Left ventricle myocardium superior (tissue), 1 donor: ENCODE results near the gene XYLT1. TPM values are rescaled to one million over a fixed set of nuclear protein-coding genes. Genes with fewer than 3 reads are reported as not detected.
"Not testable (repeated sequence)": the region's sequence is repeated elsewhere in the genome, so short reads cannot be mapped to it uniquely, and the experiment has no call there.

Experiments
- ATAC-seq: fragments of 200-7000 bp; cut with Tn5 transposase; one replicate; pipeline ENCODE4 v1.9.1; 2020; ENCODE audit warnings: mild to moderate bottlenecking, moderate library complexity
- DNase-seq: peaks from one replicate; pipeline ENCODE4 v3.0.0-alpha.2; 2020
- intact Hi-C: fragments of 100-400 bp; cut with micrococcal nuclease; formaldehyde crosslinking; loops from one replicate; pipeline ENCODE4 v1.11.0; 2022
- total RNA-seq: library from RNA; stranded (reverse); fragmentation: NEBNext Ultra II Directional; extraction: Animal tissue kit (Norgen Biotek cat#: 25700); gene quantifications from one replicate; pipeline ENCODE4 v1.2.1, GENCODE V29; 2021
- donor health status: DM: no; HTN: yes; CAD: no; lungs with severe emphysema.

Gene XYLT1
- total RNA-seq, 1 donor from 2014 or later = 1.6 TPM

DNA sequence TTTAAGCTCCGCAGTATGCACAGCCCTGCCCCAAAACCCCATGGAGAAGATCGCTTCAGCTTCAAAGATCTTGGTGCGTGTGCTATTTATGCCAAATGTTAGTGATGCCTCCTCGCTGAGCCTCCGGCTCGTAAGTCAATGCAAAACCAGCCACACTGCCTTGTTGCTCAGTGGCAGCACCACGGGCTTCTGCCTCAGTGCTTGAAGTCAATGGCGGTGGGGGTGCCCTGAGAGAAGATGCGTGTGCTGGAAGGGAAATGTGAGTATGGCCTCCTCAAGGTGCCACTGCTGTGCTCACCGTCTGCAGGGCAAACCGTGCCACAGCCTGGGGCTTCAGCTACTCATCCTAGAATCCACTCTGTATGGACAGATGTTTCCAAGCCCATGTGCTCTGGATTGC, 121.9 kb downstream of the XYLT1 start:
- intact Hi-C loops = no loop called here
- DNase-seq (no peak), ATAC-seq (no peak)

DNA sequence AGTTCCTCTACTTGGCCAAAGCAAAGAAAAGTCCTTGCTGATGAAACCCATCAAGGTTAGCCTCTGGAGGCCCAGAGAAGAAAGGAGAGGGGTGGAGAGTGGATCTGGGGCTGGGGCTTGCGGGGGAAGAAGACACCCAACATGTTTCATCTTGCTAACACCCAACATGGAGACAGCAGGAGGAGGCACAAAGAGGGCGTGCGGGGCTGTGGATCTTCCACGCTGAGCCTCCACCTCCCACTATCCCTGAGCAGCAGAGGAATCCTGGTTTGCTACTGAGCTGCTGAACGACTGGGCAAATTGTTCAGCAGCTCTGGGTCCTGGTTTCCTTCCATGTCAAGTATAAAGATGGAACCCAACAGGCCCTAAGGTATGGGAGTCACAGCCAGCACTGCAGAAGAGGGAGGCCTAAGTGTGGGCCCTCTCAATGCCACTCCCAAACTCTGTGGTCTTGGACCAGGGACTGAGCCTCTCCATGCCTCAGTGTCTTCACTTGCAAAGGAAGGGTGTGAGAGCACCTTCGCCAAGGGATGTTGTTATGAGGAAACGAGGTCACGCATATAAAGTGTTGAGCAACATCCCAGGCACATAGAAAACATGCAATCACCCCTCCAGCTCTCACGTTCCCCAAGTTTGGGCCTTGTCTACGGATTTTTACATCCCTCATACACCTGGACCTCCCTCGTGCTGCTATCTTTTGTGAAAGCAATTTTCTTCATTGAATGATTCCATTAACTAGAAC, 122.5 kb downstream of the XYLT1 start:
- ATAC-seq (no peak), DNase-seq (no peak)
- intact Hi-C loops = no loop called here

DNA sequence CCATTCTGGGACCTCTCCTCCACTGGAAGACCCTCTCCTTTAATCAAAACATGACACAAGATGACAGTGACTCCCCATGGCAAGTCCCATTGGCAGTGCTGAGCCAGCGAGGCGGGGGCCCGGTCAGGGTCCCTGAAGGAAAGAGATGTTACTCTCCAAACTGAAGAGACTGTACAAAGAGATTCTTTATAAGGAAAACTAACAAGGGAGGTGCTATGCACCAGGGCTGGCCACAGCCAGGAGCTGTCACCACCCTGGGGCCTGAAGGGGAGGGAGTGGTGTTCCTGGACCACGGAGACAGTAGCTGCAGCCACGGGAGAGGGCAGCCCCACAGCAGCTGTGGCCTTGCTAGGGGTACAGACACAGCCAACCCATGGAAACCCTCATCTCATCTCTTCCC, 123.1 kb downstream of the XYLT1 start:
- ATAC-seq (peak; percentile 90), DNase-seq (peak; percentile 78)
- intact Hi-C loops = no loop called here

DNA sequence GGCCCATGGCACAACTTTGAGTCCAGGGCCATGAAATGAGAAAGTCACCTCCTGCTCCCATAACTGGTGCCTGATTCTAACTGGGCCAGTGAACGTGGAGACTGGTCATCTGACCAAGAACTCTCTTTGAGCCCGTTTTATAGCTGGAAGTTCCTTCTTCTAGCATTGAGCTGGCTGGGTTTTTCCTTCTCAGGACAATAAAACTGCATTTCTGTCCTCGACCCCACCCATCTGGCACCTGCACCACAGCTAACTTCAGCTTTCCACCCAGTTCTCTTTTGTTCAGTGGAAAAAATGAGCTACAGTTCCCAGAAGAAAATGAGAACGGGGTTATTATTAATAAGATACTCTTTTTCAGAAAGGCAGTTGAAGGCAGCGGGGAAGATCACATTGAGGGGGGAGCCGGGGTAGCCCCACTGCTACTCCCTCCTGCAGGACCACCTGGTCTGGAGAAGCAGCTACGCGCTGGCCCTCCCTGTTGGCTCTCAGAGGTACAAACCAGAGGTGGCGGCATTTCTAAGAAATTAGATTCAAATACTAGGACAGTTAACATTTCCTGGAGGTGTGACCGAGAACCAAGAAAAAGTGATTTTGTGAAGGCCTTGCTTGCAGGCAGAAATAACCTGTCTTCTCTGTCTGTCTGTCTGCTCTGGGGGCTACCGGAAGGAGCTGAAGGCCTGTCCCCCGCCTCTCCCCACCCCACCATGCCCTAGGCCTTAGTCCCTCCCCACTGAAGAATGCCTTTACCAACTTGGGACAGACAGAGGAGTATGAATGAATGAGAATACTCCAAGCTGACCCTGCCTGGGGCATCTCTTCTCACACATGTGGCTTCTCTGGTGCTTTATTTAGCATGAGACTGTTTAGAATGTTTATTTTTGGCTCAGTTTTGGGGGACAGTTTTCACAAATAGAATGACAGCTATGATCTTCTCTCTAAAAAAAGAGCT, 123.9 kb downstream of the XYLT1 start:
- ATAC-seq = peak; percentile 65
- no peak for DNase-seq
- intact Hi-C loops = no loop called here

DNA sequence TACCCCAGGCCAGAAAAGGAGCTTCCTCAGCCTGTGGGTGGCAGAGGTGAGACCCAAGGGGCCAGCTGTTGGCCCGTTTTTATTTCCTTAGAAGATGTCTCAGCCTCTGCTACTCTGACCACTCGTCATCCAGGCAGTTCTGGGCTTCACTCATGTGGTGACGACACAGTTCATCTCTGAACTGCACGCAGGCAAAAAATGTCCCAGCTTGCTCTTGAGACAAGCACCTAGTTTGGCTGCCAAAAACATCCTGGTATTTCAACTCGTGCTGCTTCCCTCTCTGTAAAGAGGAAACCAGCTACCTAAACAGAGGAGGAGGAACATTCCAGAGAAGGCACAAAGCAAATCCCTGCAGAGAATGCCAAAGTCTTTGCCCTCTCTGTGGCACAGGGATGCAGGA, 125.7 kb downstream of the XYLT1 start:
- intact Hi-C loops = no loop called here
- ATAC-seq (peak; percentile 74), DNase-seq (peak; percentile 61)

DNA sequence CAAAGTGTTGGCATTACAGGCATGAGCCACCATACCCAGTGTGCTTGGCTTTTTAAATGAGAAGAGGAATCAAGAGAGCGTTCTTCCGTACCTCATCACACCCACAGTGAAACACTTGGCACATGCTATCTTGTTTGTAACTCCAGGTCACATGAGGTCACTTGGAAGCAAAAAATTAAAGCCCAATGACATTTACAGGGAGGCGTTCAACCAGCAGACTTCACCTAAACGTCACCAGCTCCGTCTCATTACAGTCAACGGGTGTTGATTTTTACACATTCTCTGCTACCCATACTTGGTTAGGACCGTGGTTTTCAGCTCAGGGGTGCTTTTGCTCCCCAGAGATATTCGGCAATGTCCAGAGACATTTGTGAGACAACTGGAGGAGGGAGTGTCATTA, 127.0 kb downstream of the XYLT1 start:
- DNase-seq (no peak), ATAC-seq (peak; percentile 12)
- intact Hi-C loops = no loop called here

DNA sequence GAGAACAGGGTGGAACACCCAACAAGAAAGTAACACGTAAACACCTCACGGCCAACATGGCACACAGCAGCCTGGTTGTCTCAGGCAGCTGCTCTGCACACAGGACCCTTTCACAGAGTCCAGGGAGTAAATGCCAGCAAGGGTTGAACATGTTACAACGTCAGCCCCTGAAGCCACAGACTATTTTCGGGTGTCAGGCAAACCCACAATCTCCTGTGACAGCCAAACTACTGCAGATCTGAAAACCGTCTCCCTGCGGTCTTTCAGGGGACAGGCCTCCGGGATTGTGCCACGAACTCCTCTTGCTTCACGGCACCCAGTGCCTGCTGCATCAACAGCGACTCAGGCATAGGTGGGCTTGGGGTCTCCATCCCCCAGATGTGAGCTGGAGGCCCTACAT, 127.7 kb downstream of the XYLT1 start:
- intact Hi-C loops = no loop called here
- DNase-seq (no peak), ATAC-seq (no peak)

DNA sequence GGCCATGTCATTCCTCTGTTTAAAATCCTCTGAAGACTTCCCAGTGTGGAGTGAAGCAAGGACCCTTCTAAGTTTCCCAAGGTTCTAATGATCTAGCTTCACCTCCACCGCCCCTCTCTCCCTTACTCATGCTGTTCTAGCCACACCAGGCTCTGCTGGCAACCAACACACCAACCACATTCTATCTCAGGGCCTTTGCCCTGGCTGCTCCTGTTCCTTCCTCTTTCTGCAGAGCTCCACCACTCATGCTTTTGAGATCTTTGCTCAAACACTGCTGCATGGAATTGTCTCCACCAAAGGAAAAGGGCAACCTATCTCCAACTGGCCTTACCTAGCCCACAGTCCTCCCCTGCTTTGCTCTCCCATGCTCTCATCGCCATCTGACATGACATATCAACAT, 128.7 kb downstream of the XYLT1 start:
- intact Hi-C loops = no loop called here
- no peak for DNase-seq
- ATAC-seq = no peak

DNA sequence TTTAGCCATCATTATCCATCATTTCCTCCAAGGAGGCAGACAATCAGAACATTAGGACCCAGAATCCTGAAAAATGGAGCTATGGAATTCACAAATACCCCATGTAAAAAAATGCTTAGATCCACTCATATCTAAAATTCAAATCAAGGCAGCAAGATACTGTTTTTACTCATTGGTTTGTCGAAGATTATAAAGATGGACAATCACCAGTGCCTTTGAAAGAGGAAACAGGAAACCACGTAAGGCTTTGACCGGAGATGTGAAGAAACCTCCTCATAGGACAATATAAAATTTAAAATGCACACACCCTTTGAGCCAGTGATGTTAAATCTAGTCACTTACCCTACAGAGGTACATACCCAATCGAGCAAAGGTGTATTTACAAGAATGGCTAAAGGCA, 130.0 kb downstream of the XYLT1 start:
- DNase-seq (no peak), ATAC-seq (no peak)
- intact Hi-C loops = no loop called here

DNA sequence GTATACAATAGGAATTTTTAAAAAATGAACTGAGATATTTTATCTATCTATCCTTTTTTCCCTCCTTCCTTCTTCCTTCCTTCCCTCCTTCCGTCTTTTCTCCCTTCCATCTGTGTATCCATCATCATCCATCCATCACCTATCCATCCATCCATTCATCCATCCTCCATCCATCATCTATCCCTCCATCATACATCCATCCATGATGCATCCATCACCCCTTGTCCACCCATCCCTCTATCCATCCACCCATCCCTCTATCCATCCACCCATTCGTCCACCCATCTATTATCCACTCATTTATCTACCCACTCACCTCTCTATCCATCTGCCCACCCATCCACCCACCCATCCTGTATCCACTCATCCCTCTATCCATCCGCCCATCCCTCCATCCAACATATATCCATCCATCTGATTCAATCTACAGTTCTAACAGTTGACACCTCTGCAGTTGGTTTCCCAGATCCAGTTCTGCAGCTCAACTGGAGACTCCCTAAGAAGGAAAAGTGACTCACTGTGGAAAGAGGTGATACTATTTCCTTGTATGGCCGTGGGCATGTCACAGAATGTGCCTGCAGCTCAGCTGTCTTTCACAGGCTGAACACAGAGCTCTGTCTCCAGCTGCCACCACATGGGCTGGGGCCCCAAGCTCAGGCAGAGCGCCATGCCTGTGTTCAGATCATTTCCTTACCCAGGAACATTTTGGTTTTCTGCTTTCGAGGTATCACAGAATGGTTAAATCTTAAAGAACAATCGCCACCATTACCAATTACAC, 130.8 kb downstream of the XYLT1 start:
- ATAC-seq = peak; percentile 45
- intact Hi-C loops = no loop called here
- no peak for DNase-seq

DNA sequence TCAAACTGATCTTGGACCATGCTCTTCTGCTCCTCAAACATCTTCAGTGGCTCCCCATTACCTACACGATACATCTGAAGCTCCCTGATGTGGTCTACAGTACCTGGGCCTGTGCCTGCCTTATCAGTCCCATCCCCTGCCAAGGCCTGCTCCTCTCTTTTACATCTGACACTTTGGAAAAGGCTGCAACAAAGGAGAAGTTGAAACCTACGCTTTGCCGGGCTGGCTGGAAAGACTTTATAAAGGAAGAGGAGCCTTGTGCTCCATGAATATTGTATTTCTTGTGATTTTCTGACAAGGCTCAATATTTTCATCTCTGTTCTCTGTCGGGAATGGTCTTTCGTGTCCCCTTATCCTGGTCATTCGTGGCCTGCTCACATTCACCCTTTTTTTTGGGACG, 132.5 kb downstream of the XYLT1 start:
- intact Hi-C loops = no loop called here
- DNase-seq (no peak), ATAC-seq (no peak)

DNA sequence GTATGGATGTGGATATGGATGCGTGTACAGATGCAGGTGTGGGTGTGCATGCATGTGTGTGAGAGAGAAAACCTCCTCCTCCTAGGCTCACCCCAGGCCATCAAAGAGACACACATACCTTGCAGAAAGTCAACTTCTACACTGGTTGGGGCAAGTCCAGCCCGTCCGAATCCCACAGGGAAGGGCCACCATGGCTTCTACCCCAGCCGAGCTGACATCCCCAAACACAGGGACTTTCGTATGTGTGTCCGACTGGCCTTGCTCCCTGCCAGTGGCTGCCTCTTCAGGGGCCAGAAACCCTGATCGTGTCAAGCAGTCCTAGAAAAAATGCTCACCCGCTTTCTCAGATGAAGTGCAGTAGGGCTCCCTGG, 134.2 kb downstream of the XYLT1 start:
- DNase-seq = no peak
- no peak for ATAC-seq
- intact Hi-C loops = no loop called here

DNA sequence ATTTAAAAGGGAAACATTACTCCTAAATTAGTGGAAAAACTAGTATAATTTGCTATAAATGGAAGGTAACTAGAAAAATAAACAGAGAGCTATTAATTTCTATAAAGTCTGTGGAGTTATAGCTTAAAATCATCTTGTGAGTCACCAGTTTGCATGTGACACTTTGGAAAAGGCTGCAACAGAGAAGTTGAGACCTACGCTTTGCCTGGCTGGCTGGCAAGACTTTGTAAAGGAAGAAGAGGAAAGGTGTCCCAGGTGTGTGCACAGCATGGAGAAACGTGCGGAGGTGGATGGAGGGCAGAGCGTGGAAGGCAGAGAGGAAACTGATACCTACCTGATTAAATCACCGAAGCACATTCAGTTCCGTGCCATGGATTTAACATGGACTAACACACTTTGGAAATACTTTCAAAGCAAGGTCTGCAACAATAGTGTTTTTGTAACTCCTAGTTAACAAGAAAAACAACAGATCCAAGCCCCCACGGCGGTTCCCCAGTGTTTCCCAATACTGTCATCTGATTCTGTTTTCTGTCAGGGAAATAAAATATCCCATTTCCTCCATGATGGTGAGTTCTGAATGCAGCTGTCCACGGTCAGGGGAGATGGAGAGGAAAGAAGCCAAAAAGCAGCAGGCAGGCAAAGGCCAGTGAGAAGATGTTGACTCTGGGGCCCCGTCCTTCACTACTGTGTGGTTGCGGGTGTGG, 134.8 kb downstream of the XYLT1 start:
- ATAC-seq = no peak
- no peak for DNase-seq
- intact Hi-C loops = no loop called here

DNA sequence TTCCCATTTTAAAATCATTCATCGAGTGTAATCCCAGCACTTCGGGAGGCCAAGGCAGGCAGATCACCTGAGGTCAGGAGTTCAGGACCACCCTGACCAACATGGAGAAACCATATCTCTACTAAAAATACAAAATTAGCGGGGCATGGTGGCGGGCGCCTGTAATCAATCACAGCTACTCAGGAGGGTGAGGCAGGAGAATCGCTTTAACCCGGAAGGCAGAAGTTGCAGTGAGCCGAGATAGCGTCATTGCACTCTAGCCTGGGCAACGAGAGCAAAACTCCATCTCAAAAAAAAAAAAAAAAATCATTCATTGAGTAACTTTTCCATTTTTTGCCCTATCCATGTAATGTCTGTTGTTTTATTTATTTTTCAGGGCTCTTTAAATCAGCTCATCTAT, 135.4 kb downstream of the XYLT1 start:
- ATAC-seq, DNase-seq, intact Hi-C loops: not testable (repeated sequence)

DNA sequence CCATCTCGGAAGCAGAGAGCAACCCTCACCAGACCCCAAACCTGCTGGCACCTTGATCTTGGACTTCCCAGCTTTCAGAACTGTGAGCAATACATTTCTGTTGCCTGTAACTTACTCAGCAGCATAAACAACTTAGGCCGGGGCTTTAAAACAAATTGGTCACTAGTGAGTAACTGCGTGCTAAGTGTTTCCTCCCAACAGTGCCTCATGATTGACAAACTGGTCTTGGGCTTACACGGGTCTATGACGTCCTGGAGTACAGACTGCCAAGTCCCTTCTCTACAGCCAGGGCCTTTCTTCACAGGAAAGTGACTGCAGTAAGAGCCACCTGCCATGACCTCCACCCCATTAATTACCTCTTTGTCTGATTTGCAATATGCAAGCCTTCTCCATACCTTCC, 136.7 kb downstream of the XYLT1 start:
- peak; percentile 55 for ATAC-seq
- intact Hi-C loops = no loop called here
- DNase-seq = no peak

DNA sequence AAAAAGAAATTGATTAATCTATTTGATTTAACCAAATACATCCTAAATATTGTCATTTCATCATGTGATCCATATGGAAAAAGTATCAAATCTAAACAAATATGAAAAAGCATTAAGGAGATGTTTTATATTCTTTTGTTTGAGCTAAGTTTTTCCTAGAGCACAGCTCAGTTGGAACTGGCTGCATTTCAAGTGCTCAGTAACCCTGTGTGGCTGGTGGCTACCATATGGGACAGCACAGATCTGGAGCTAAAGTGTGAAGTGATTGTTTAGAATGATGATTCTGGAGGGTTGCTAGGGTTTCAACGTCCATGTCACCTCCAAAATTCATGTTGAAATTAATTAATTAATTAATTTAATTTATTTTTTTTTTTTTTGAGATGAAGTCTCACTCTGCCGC, 137.5 kb downstream of the XYLT1 start:
- ATAC-seq (no peak), DNase-seq (no peak)
- intact Hi-C loops = no loop called here

DNA sequence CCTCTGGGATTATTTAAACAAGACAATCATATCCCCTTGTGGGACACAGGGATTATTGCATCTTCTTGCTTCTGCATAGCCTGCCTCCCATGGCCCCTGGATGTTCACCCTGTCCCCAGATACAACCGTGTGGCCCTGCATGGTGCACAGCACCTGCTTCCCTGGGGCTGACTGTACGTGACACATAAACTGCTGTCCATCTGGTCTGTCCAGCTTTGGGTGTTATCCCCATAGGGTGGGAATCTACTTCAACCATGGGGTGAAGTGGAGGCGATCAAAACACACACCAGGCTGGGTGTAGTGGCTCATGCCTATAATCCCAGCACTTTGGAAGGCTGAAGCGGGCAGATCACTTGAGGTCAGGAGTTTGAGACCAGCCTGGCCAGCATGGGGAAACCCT, 138.8 kb downstream of the XYLT1 start:
- intact Hi-C loops = no loop called here
- DNase-seq (no peak), ATAC-seq (no peak)

DNA sequence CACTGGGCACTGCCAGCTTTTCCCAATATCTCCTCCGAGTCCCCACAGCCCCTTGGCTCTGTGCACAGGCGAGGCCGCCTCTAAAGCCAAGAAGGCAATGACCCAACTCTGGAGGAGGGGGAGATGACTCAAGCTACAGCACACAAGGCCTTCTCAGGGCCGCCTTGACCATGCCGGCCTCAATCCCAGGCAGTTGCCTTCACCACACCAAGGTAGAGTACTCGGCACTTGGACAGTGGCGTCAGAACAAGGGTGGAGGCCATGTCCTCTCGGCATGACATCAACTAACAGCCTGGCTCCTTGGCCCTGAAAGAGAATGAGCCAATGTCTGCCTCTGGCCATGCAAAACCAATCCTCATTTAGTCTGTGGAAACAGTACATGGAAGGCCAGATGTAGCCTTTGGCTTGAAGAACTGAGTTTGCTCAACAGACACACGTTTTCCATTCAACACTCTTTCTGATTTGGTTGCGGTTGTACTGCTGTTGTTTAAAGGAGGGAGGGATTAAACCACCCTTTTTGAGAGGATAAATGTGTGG, 139.6 kb downstream of the XYLT1 start:
- intact Hi-C loops = no loop called here
- DNase-seq (peak; percentile 78), ATAC-seq (peak; percentile 88)

DNA sequence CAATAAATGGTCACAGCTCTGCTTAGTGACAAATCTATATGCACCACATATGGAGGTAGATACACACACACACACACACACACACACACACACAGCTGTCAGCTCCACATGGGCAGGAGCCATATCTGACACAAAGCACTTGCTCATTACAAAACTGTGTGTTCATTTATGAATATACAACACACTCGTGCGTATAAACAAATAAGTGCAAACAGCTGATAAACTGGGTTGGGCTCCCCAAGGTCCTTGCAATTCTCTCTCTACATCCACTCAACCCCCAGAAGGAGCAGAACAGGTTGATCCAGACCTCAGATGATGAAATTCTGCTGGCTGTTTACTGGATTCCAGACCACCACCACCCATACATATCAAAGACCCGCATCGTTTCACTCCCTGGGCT, 140.7 kb downstream of the XYLT1 start:
- ATAC-seq = peak; percentile 9
- intact Hi-C loops = no loop called here
- no peak for DNase-seq
